GM20000 (cell line): ENCODE measurements around the gene HUNK.

Experiments
- DNase-seq: peaks from one replicate; pipeline ENCODE4 v3.0.0; 2012; ENCODE audit warnings: low spot score
- TF ChIP-seq, protein P1 (sequence below): IDR thresholded peaks from 2 replicates; pipeline ENCODE4 v1.5.1; 2012; ENCODE audit warnings: mild to moderate bottlenecking, control low read depth; ENCODE audit errors: extremely low read depth, missing control alignments

The HUNK gene

DNA sequence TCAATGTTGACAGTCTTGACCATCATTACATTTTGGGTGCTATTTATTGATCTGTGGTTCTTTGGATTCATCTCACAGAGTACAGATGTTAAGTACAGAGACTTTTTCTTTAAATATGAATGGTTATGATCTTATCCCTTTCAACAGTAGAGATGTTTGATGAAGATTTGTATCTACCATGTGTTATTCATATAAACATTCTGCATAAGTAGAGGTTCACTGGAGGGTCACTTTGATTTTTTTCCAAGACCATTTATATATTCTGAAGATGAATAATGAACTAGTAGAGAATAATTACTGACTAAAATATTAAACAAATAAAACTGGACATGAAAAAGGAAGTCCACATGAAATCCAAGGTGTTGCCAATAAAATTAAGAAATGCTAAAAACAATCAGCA is 28.6 kb upstream of the HUNK start:
- TF ChIP-seq, protein P1, sequence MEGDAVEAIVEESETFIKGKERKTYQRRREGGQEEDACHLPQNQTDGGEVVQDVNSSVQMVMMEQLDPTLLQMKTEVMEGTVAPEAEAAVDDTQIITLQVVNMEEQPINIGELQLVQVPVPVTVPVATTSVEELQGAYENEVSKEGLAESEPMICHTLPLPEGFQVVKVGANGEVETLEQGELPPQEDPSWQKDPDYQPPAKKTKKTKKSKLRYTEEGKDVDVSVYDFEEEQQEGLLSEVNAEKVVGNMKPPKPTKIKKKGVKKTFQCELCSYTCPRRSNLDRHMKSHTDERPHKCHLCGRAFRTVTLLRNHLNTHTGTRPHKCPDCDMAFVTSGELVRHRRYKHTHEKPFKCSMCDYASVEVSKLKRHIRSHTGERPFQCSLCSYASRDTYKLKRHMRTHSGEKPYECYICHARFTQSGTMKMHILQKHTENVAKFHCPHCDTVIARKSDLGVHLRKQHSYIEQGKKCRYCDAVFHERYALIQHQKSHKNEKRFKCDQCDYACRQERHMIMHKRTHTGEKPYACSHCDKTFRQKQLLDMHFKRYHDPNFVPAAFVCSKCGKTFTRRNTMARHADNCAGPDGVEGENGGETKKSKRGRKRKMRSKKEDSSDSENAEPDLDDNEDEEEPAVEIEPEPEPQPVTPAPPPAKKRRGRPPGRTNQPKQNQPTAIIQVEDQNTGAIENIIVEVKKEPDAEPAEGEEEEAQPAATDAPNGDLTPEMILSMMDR, result no peak
- DNase-seq, result no peak

DNA sequence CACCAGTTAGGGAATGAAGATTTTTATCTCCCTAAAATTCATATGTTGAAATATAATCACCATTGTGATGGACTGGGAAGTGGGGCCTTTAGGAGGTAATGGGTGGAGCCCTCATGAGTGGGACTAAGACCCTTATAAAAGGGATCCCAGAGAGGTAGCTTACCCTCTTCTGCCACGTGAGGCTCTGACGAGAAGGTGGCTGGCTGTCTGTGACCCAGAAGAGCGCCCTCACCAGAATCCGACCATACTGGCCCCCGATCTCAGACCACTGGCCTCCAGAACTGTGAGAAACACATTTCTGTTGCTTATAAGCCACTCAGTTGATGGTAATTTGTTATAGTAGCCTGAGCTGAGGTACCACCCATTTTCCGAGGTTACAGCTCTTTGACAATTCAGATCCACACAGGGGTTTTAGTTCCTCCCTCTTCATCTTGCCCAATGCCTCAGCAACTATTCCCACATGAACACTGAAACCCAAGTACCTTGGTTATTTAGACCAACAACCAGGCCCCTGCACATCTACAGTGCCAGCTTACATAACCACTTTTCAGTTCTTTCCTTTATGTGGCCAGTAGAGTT is 27.6 kb upstream of the HUNK start:
- TF ChIP-seq, protein P1, result no peak
- DNase-seq, result no peak

DNA sequence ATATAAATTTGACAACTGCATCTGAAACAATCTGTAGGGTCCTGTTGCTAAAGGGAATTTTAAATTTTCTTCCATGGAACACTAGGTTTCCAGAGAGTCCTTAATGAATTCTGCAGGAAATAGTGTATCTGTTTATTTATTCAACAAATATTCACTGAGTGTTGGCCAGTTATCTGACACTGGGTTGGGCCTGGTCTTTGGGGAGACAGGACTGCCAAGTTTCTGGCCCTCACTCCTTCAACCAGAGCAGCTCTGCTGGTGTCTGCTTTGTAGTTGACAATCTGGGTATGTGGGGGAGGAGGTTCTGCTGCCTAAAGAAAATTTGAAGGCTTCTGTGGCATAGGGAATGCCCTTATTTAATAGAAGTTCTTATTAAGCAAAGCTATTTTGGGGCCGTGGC is 26.1 kb upstream of the HUNK start:
- TF ChIP-seq, protein P1, result no peak
- no peak for DNase-seq

DNA sequence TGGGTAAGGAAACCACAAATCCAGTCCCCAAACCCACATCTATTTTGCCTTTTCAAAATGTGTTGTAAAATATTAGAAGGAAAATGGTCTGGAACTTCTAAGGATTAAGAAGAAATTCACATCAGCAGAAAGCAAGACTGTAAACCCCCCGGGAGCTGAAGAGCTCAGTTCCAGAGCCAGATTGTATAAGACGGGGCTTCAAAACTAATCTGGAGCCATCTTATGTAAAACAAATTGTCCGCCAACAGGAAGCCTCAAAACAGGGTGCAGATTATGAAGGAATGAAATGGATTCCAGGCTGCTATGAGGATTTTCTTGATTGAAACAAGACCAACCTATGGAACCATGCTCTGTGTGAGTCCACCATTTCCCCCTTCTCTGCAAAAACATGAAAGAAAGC is 25.1 kb upstream of the HUNK start:
- no peak for DNase-seq
- TF ChIP-seq, protein P1, result no peak

DNA sequence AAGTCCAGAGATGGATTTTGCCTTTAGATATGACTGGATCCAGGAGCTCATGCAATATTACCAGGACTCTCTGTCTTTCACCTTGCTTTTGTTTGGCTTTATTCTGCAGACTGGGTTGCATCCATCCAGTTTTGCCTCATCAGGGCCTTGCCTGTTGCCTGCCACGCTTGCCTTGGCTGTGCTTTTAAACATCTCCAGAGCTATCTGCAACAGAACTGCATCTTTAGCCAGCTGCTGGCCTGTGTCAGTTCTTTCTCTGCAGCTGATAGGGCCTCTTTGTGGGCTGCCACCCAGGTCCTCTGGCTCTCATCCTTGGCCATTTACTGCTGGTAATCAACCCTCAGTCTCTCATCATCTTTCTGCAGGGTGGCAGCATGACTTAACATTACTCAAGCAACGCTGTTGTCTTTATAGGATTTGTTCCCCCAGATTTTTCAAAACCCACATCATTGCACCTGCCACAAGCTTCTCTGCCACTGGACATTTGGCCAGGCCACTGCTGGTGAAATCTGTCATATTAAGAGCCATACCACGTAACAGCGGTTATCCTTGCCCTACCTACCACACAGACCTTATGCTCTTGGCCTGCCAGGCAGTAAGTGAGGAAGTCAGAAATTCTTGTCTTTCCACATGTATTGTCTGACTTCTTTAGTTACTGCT is 24.4 kb upstream of the HUNK start:
- TF ChIP-seq, protein P1, result no peak
- no peak for DNase-seq

DNA sequence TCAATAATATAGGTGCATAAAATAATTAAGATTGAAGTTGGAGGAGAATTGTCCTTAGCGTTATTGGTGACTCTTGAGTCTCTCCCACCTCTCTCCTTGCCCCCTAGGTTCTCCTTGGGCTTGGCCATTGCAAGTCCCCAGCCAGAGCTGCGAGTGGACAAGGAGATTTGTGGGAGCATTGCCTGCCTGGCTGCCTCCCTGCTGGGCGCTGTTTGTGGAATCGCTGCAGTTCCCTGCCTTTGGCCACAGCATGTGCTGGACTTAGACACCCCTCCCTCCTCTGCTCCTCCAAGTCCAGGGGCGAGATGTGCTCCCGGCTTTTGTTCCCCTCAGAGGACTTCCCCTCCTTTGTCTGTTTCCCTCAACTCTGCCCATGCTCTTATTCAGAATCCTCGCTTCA is 21.9 kb upstream of the HUNK start:
- TF ChIP-seq, protein P1, result no peak
- DNase-seq, result no peak

DNA sequence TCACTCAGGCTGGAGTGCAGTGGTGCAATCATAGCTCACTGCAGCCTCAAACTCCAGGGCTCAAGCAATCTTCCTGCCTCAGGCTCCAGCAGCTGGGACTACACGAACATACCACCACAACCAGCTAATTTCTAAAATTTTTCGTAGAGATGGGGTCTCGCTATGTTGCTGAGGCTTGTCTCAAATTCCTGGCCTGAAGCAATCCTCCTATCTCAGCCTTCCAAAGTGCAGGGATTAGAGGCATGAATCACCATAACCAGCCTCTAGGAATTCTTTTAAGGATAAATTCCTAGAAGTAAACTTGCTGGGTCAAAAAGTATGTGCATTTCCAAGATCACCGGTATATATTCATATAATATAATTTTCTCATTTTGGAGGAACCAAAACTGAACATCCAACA is 17.6 kb upstream of the HUNK start:
- no peak for DNase-seq
- TF ChIP-seq, protein P1, result no peak
